CD4-positive, CD25-positive, alpha-beta regulatory T cell (primary cell): ENCODE data around the gene MEGF11. TPM values are rescaled to one million over a fixed set of nuclear protein-coding genes. Genes with fewer than 3 reads are reported as not detected.

ENCODE experiments used
- ATAC-seq, 2 donors: fragments of 150-1000 bp; cut with Tn5 transposase; one replicate each; pipeline ENCODE4 v1.10.0; 2021; ENCODE audit warnings: low read depth in 2 of 2, moderate number of reproducible peaks in 2 of 2, moderate library complexity in 1 of 2
- DNase-seq, 3 donors: peaks; one replicate each; pipeline versions ENCODE4 v3.0.0 to v3.0.0-alpha.2; 2012 to 2022; ENCODE audit warnings: mixed read lengths in 1 of 3
- H3K27ac ChIP-seq: one replicate; pipeline ENCODE4 v1.7.0; 2013; ENCODE audit warnings: mild to moderate bottlenecking, low read length; ENCODE audit not compliant: insufficient read depth, poor library complexity, severe bottlenecking
- H3K27me3 ChIP-seq: one replicate; pipeline ENCODE4 v1.7.0; 2013; ENCODE audit warnings: low read length; ENCODE audit not compliant: control insufficient read depth, insufficient read depth
- H3K36me3 ChIP-seq: one replicate; pipeline ENCODE4 v1.7.0; 2013; ENCODE audit warnings: mild to moderate bottlenecking, low read length, moderate library complexity; ENCODE audit not compliant: control insufficient read depth, insufficient read depth
- H3K4me1 ChIP-seq: 2 replicates; pipeline ENCODE4 v1.7.0; 2013; ENCODE audit warnings: mild to moderate bottlenecking, low read length; ENCODE audit not compliant: insufficient read depth, control insufficient read depth, poor library complexity, severe bottlenecking
- H3K4me3 ChIP-seq: one replicate; pipeline ENCODE4 v1.7.0; 2013; ENCODE audit warnings: low read depth, mild to moderate bottlenecking, low read length, moderate library complexity
- H3K9me3 ChIP-seq, 2 experiments: 1 replicate in 1 of 2; 2 replicates in 1 of 2; pipeline ENCODE4 v1.7.0; 2013; ENCODE audit warnings: low read length in 2 of 2, mild to moderate bottlenecking in 1 of 2, moderate library complexity in 1 of 2; ENCODE audit not compliant: control insufficient read depth in 2 of 2
- H3K27ac Mint-ChIP-seq, 3 donors: one replicate each; pipeline ENCODE4 v1.8.0; 2020 to 2022; ENCODE audit warnings: mild to moderate bottlenecking in 3 of 3, mixed read lengths in 3 of 3, moderate library complexity in 2 of 3
- H3K27me3 Mint-ChIP-seq: one replicate; pipeline ENCODE4 v1.8.0; 2022; ENCODE audit warnings: mild to moderate bottlenecking, mixed read lengths
- H3K36me3 Mint-ChIP-seq: one replicate; pipeline ENCODE4 v1.8.0; 2020; ENCODE audit warnings: mixed read lengths
- H3K4me1 Mint-ChIP-seq, 4 donors: one replicate each; pipeline ENCODE4 v1.8.0; 2020 to 2022; ENCODE audit warnings: mixed read lengths in 4 of 4, mild to moderate bottlenecking in 1 of 4
- H3K4me3 Mint-ChIP-seq, 4 donors: one replicate each; pipeline ENCODE4 v1.8.0; 2020 to 2022; ENCODE audit warnings: mild to moderate bottlenecking in 4 of 4, mixed read lengths in 4 of 4, moderate library complexity in 3 of 4
- H3K9me3 Mint-ChIP-seq, 7 donors: one replicate each; pipeline ENCODE4 v1.8.0; 2020 to 2022; ENCODE audit warnings: mixed read lengths in 7 of 7, mild to moderate bottlenecking in 3 of 7, moderate library complexity in 2 of 7
- polyA plus RNA-seq, 4 donors: library from polyadenylated mRNA; unstranded; fragments of 300-500 nt; fragmentation: Illumina TruSeq; gene quantifications; one replicate each; pipeline ENCODE4 v1.2.3, GENCODE V29; 2021
- total RNA-seq: library from RNA; stranded (reverse); gene quantifications from one replicate; pipeline ENCODE4 v1.2.3, GENCODE V29; 2022

Gene MEGF11
- total and polyA plus RNA-seq, 5 donors from 2014 or later = 0.02 to 0.29 (median 0.21) TPM; not detected in 2

- Histone ChIP-seq H3K4me1 (no peaks in the 10 kb centered on the region), H3K36me3 (no peaks in the 10 kb centered on the region), H3K4me3 (no peak overlapping the region), H3K9me3 (peaks cover 0 to 3% of the 10 kb centered on the region in 2 experiments), H3K27me3 (peaks cover 2% of the 10 kb centered on the region), H3K27ac (no peak overlapping the region)
- DNase-seq (no peak), ATAC-seq (no peak)
- Mint-ChIP-seq H3K36me3 (no peaks in the 10 kb centered on the region), H3K4me3 (no peak overlapping the region), H3K9me3 (peaks cover 0 to 13% (median 2%) of the 10 kb centered on the region in 7 donors), H3K4me1 (peaks cover 0 to 4% (median under 1%) of the 10 kb centered on the region in 4 donors), H3K27me3 (peaks cover 19% of the 10 kb centered on the region), H3K27ac (no peak overlapping the region)
Measured at GRCh38 chr15:66029650-66030049, 223.9 kb downstream of the MEGF11 start.

GRCh38 chr15:66027268-66027805 lies 226.2 kb downstream of the MEGF11 start:
- no peak overlapping the region for H3K27ac ChIP-seq
- H3K4me3 ChIP-seq = no peak overlapping the region
- Mint-ChIP-seq H3K4me3 (no peak overlapping the region), H3K4me1 (peaks cover 0 to 4% (median under 1%) of the 10 kb centered on the region in 4 donors), H3K36me3 (no peaks in the 10 kb centered on the region), H3K27ac (no peak overlapping the region), H3K27me3 (peaks cover 19% of the 10 kb centered on the region), H3K9me3 (peaks cover 0 to 10% (median 1%) of the 10 kb centered on the region in 7 donors)
- no peaks in the 10 kb centered on the region for H3K36me3 ChIP-seq
- H3K9me3 ChIP-seq = peaks cover 0 to 3% of the 10 kb centered on the region in 2 experiments
- H3K27me3 ChIP-seq = peaks cover 3% of the 10 kb centered on the region
- no peaks in the 10 kb centered on the region for H3K4me1 ChIP-seq
- DNase-seq (no peak), ATAC-seq (no peak)

GRCh38 chr15:66025972-66026371 lies 227.6 kb downstream of the MEGF11 start:
- no peaks in the 10 kb centered on the region for H3K4me1 ChIP-seq
- H3K27me3 ChIP-seq = peaks cover 3% of the 10 kb centered on the region
- DNase-seq = no peak
- no peak overlapping the region for H3K4me3 ChIP-seq
- H3K9me3 Mint-ChIP-seq = peaks cover 0 to 4% (median 0%) of the 10 kb centered on the region in 7 donors
- ATAC-seq = no peak
- no peaks in the 10 kb centered on the region for H3K9me3 ChIP-seq
- H3K27me3 Mint-ChIP-seq = peaks cover 20% of the 10 kb centered on the region
- no peaks in the 10 kb centered on the region for H3K36me3 Mint-ChIP-seq
- H3K27ac Mint-ChIP-seq = no peak overlapping the region
- peaks cover 0 to 4% (median under 1%) of the 10 kb centered on the region in 4 donors for H3K4me1 Mint-ChIP-seq
- no peaks in the 10 kb centered on the region for H3K36me3 ChIP-seq
- H3K27ac ChIP-seq = no peak overlapping the region
- no peak overlapping the region for H3K4me3 Mint-ChIP-seq

GRCh38 chr15:66025015-66025452 lies 228.5 kb downstream of the MEGF11 start:
- no peaks in the 10 kb centered on the region for H3K4me1 ChIP-seq
- no peak overlapping the region for H3K27ac ChIP-seq
- H3K27ac Mint-ChIP-seq = no peak overlapping the region
- DNase-seq = no peak
- no peaks in the 10 kb centered on the region for H3K36me3 Mint-ChIP-seq
- no peaks in the 10 kb centered on the region for H3K9me3 ChIP-seq
- peaks cover 0 to 4% (median under 1%) of the 10 kb centered on the region in 4 donors for H3K4me1 Mint-ChIP-seq
- H3K27me3 Mint-ChIP-seq = peaks cover 20% of the 10 kb centered on the region
- H3K27me3 ChIP-seq = peaks cover 3% of the 10 kb centered on the region
- no peak for ATAC-seq
- H3K9me3 Mint-ChIP-seq = peaks cover 0 to 3% (median 0%) of the 10 kb centered on the region in 7 donors
- H3K4me3 Mint-ChIP-seq = no peak overlapping the region
- H3K4me3 ChIP-seq = no peak overlapping the region
- no peaks in the 10 kb centered on the region for H3K36me3 ChIP-seq

GRCh38 chr15:66024116-66024515 lies 229.4 kb downstream of the MEGF11 start:
- Histone ChIP-seq H3K27me3 (peaks cover 3% of the 10 kb centered on the region), H3K4me3 (no peak overlapping the region), H3K36me3 (no peaks in the 10 kb centered on the region), H3K27ac (no peak overlapping the region), H3K4me1 (no peaks in the 10 kb centered on the region), H3K9me3 (no peaks in the 10 kb centered on the region)
- Mint-ChIP-seq H3K27me3 (peaks cover 20% of the 10 kb centered on the region), H3K4me1 (peaks cover 0 to 4% (median 0%) of the 10 kb centered on the region in 4 donors), H3K9me3 (peaks cover 0 to 2% (median 0%) of the 10 kb centered on the region in 7 donors), H3K36me3 (no peaks in the 10 kb centered on the region), H3K4me3 (no peak overlapping the region), H3K27ac (no peak overlapping the region)
- ATAC-seq (no peak), DNase-seq (no peak)

- no peak overlapping the region for H3K4me3 Mint-ChIP-seq
- no peak overlapping the region for H3K27ac Mint-ChIP-seq
- no peak for ATAC-seq
- H3K4me1 Mint-ChIP-seq = peaks cover 0 to under 1% (median 0%) of the 10 kb centered on the region in 4 donors
- H3K27me3 Mint-ChIP-seq = peaks cover 20% of the 10 kb centered on the region
- no peak for DNase-seq
- no peaks in the 10 kb centered on the region for H3K9me3 ChIP-seq
- H3K27me3 ChIP-seq = peaks cover 3% of the 10 kb centered on the region
- H3K27ac ChIP-seq = no peak overlapping the region
- H3K4me1 ChIP-seq = no peaks in the 10 kb centered on the region
- H3K9me3 Mint-ChIP-seq = peaks cover 0 to 2% (median 0%) of the 10 kb centered on the region in 7 donors
- H3K36me3 Mint-ChIP-seq = no peaks in the 10 kb centered on the region
- H3K4me3 ChIP-seq = no peak overlapping the region
- H3K36me3 ChIP-seq = no peaks in the 10 kb centered on the region
Measured at GRCh38 chr15:66023311-66023972, 230.1 kb downstream of the MEGF11 start.

GRCh38 chr15:66022163-66022525 lies 231.4 kb downstream of the MEGF11 start:
- no peaks in the 10 kb centered on the region for H3K4me1 ChIP-seq
- H3K4me3 ChIP-seq = no peak overlapping the region
- ATAC-seq (no peak), DNase-seq (no peak)
- Mint-ChIP-seq H3K9me3 (peaks cover 0 to 2% (median 0%) of the 10 kb centered on the region in 7 donors), H3K36me3 (no peaks in the 10 kb centered on the region), H3K4me1 (no peaks in the 10 kb centered on the region), H3K27ac (no peak overlapping the region), H3K4me3 (no peak overlapping the region), H3K27me3 (peaks cover 14% of the 10 kb centered on the region)
- H3K27me3 ChIP-seq = peaks cover 3% of the 10 kb centered on the region
- H3K36me3 ChIP-seq = no peaks in the 10 kb centered on the region
- no peaks in the 10 kb centered on the region for H3K9me3 ChIP-seq
- H3K27ac ChIP-seq = no peak overlapping the region
